SHP77 treated with DMSO at 0.1 percent for 48 hours (cell line): ENCODE results near the gene PAPPA.

Experiments used
- DNase-seq: peaks from one replicate; lab custom pipeline; 2025; lab: John Stamatoyannopoulos, UW

PAPPA gene

GRCh38 chr9:116422119-116422979 is 268.8 kb downstream of the PAPPA start:
- no peak for DNase-seq

- DNase-seq = no peak
Measured at GRCh38 chr9:116423149-116423548, 269.6 kb downstream of the PAPPA start.

GRCh38 chr9:116425244-116425643 is 271.7 kb downstream of the PAPPA start:
- DNase-seq = no peak

- no peak for DNase-seq
Measured at GRCh38 chr9:116430849-116431248, 277.3 kb downstream of the PAPPA start.

- no peak for DNase-seq
Measured at GRCh38 chr9:116432051-116432450, 278.5 kb downstream of the PAPPA start.

- DNase-seq = no peak
Measured at GRCh38 chr9:116434314-116434713, 280.7 kb downstream of the PAPPA start.

GRCh38 chr9:116435706-116436105 is 282.1 kb downstream of the PAPPA start:
- no peak for DNase-seq

- no peak for DNase-seq
Measured at GRCh38 chr9:116436121-116436520, 282.5 kb downstream of the PAPPA start.

GRCh38 chr9:116437411-116438370 is 284.1 kb downstream of the PAPPA start:
- no peak for DNase-seq

GRCh38 chr9:116442528-116442927 is 288.9 kb downstream of the PAPPA start:
- no peak for DNase-seq

GRCh38 chr9:116447934-116448333 is 294.3 kb downstream of the PAPPA start:
- DNase-seq = no peak

- no peak for DNase-seq
Measured at GRCh38 chr9:116448431-116448830, 294.8 kb downstream of the PAPPA start.

GRCh38 chr9:116449949-116450348 is 296.4 kb downstream of the PAPPA start:
- no peak for DNase-seq

- no peak for DNase-seq
Measured at GRCh38 chr9:116450378-116451139, 297.0 kb downstream of the PAPPA start.

- DNase-seq = no peak
Measured at GRCh38 chr9:116451500-116452115, 298.0 kb downstream of the PAPPA start.
